ENCODE results near the gene SNED1. TPM values are rescaled to one million over a fixed set of nuclear protein-coding genes. Genes with fewer than 3 reads are reported as not detected.

Gene SNED1
- total RNA-seq, 1 experiment from 2014 or later: 3.2 TPM

DNA sequence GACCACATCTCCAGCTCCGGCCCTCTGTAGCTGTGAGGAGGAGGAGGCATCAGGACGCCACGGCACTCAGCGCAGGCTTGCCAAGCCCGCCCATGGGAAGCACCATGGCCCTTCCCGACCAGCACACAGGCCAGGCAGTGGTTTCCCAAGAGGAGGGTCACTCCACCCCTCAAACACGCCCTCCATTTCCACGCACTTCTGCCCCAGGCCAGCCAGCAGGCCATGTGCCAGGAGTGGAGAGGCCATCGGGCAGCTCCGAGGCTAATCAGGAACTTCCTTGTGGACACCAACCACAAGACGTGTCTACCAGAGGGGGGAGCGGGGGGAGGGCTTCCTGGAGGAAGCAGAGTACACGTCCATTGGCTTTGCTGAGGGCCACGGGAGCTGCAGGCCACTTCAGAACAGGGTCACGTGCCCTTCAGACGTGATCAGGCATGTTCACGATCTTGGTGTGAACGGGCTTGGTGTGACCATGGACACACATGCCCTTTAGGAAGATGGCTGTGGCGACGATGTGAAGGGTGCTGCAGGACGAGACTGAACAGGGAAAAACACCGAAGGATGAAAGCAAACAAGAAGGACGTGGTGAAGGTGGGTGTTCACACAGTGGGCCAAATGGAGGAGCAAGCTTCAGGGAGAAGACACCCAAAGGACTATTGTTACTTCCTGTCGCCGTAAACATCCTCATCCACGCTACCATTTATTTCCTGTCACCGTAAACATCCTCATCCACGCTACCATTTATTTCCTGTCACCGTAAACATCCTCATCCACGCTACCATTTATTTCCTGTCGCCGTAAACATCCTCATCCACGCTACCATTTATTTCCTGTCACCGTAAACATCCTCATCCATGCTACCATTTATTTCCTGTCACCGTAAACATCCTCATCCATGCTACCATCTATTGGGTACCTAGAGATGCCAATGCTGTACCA lies 110.1 kb downstream of the SNED1 start:
- ChIA-PET CTCF (no interaction called here), POLR2A (no interaction called here)
- DNase-seq (ENCODE audit: low spot score) (no peak), ATAC-seq (no peak)
- TF ChIP-seq FOXP1 (CRISPR knock-in tag; IDR thresholded peaks at IDR 0.05; ENCODE audit: borderline replicate concordance) (0 out of 2 replicates have a peak, but pooled peaks have one; percentile 20), ZNF317 (CRISPR knock-in tag; IDR thresholded peaks at IDR 0.05; ENCODE audit: borderline replicate concordance, low read depth) (no peak)
- Mint-ChIP-seq H3K4me1 (no peaks in the 10 kb centered on the region), H3K27ac (peak overlapping the region; percentile 32; the same call in 1 of the 2 replicates), H3K4me3 (no peak overlapping the region), H3K36me3 (peaks cover 9% of the 10 kb centered on the region; the same call in 1 of the 2 replicates), H3K27me3 (ENCODE audit: low read depth) (no peaks in the 10 kb centered on the region), H3K9me3 (no peaks in the 10 kb centered on the region)

DNA sequence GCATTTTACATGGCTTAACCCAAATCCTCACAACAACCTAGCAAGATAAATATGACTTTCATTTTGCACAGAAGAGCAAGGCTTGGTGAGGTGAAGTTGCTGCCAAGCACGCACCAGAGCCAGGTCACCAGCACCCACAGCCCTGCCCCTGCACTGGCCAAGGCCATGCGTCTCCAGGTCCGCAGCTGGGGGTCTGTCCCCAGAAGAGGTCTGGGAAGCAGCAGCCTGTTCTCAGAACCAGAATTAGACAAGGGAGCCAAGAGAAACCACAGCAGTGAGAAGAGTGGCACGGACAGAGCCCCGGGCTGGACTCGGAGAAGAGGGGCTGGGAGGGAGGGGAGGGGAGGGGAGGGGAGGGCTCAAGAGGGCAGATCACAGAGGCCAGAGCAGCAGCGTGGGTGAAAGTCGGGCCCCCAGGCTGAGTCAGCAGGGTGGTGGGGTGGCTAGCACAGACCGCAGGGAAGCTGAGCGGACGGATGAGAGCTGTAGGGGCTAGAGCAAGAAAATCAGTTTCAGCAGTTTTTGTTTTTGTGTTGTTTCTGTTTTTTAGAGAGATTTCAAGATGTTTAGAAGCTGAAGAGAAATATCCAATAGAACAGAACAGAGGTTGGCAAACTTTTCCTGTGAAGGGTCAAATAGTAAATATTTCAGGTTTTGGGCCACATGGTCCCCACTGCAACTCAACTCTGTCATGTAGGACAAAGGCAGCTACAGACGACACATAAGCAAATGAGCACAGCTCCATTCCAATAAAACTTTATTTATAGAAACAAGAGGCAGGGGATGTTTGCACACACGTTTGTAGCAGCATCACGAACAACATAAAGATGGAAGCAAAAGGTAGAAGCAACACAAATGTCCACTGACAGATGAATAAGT lies 111.0 kb downstream of the SNED1 start:
- H3K36me3 Mint-ChIP-seq: peaks cover 10% of the 10 kb centered on the region; the same call in 1 of the 2 replicates
- H3K27ac Mint-ChIP-seq: no peak overlapping the region
- ATAC-seq (no peak), DNase-seq (ENCODE audit: low spot score) (no peak)
- H3K9me3 Mint-ChIP-seq: no peaks in the 10 kb centered on the region
- ChIA-PET POLR2A (no interaction called here), CTCF (no interaction called here)
- H3K27me3 Mint-ChIP-seq (ENCODE audit: low read depth): no peaks in the 10 kb centered on the region
- no peak overlapping the region for H3K4me3 Mint-ChIP-seq
- no peak for TF ChIP-seq SMAD4 (CRISPR knock-in tag; IDR thresholded peaks at IDR 0.05)
- no peak for TF ChIP-seq TEAD4 (CRISPR knock-in tag; IDR thresholded peaks at IDR 0.05)
- TF ChIP-seq, protein P1, sequence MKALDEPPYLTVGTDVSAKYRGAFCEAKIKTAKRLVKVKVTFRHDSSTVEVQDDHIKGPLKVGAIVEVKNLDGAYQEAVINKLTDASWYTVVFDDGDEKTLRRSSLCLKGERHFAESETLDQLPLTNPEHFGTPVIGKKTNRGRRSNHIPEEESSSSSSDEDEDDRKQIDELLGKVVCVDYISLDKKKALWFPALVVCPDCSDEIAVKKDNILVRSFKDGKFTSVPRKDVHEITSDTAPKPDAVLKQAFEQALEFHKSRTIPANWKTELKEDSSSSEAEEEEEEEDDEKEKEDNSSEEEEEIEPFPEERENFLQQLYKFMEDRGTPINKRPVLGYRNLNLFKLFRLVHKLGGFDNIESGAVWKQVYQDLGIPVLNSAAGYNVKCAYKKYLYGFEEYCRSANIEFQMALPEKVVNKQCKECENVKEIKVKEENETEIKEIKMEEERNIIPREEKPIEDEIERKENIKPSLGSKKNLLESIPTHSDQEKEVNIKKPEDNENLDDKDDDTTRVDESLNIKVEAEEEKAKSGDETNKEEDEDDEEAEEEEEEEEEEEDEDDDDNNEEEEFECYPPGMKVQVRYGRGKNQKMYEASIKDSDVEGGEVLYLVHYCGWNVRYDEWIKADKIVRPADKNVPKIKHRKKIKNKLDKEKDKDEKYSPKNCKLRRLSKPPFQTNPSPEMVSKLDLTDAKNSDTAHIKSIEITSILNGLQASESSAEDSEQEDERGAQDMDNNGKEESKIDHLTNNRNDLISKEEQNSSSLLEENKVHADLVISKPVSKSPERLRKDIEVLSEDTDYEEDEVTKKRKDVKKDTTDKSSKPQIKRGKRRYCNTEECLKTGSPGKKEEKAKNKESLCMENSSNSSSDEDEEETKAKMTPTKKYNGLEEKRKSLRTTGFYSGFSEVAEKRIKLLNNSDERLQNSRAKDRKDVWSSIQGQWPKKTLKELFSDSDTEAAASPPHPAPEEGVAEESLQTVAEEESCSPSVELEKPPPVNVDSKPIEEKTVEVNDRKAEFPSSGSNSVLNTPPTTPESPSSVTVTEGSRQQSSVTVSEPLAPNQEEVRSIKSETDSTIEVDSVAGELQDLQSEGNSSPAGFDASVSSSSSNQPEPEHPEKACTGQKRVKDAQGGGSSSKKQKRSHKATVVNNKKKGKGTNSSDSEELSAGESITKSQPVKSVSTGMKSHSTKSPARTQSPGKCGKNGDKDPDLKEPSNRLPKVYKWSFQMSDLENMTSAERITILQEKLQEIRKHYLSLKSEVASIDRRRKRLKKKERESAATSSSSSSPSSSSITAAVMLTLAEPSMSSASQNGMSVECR (CRISPR knock-in tag; IDR thresholded peaks at IDR 0.05; ENCODE audit: borderline replicate concordance): no peak
- TF ChIP-seq, protein P2, sequence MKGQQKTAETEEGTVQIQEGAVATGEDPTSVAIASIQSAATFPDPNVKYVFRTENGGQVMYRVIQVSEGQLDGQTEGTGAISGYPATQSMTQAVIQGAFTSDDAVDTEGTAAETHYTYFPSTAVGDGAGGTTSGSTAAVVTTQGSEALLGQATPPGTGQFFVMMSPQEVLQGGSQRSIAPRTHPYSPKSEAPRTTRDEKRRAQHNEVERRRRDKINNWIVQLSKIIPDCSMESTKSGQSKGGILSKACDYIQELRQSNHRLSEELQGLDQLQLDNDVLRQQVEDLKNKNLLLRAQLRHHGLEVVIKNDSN (CRISPR knock-in tag; IDR thresholded peaks at IDR 0.05): no peak
- TF ChIP-seq ZNF263 (CRISPR knock-in tag; IDR thresholded peaks at IDR 0.05; ENCODE audit: low read depth): no peak
- TF ChIP-seq SP1 (CRISPR knock-in tag; conservative IDR thresholded peaks at IDR 0.05): no peak
- TF ChIP-seq, protein P3, sequence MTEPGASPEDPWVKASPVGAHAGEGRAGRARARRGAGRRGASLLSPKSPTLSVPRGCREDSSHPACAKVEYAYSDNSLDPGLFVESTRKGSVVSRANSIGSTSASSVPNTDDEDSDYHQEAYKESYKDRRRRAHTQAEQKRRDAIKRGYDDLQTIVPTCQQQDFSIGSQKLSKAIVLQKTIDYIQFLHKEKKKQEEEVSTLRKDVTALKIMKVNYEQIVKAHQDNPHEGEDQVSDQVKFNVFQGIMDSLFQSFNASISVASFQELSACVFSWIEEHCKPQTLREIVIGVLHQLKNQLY (CRISPR knock-in tag; IDR thresholded peaks at IDR 0.05): no peak
- no peaks in the 10 kb centered on the region for H3K4me1 Mint-ChIP-seq

DNA sequence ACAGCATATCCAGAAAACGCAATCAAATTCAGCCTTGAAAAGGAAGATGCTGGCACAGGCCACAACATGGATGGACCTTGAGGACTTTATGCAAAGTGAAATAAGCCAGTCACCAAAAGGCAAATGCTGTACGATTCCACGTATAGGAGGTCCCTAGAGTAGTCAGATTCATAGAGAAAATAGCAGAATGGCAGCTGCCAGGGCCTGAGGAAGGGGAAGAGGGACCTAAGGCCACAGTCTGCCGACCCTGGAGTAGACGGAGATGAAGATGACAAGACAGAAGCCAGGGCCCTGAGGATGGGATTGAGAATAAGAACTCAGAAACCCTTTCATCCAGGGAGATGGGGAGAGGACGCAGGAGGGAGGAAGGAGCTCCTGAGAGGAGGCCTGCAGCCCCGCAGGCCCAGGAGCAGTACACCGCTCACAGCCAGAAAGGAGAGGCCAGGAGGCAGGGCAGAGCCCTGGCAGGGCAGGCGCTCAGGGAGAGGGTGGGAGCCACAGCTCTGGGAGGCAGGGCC lies 111.7 kb downstream of the SNED1 start:
- H3K36me3 Mint-ChIP-seq: peaks cover 17% of the 10 kb centered on the region; the same call in 1 of the 2 replicates
- DNase-seq (ENCODE audit: low spot score): no peak
- TF ChIP-seq NFATC4 (CRISPR knock-in tag; IDR thresholded peaks at IDR 0.05) (no peak), SMAD4 (CRISPR knock-in tag; IDR thresholded peaks at IDR 0.05) (no peak), TCF7 (CRISPR knock-in tag; IDR thresholded peaks at IDR 0.05; ENCODE audit: low read depth) (no peak), ZNF671 (CRISPR knock-in tag; IDR thresholded peaks at IDR 0.05) (no peak), TP53 (CRISPR knock-in tag; IDR thresholded peaks at IDR 0.05) (no peak), RORB (CRISPR knock-in tag; IDR thresholded peaks at IDR 0.05) (no peak)
- TF ChIP-seq, protein P1 (CRISPR knock-in tag; IDR thresholded peaks at IDR 0.05; ENCODE audit: borderline replicate concordance): no peak
- TF ChIP-seq, protein P4, sequence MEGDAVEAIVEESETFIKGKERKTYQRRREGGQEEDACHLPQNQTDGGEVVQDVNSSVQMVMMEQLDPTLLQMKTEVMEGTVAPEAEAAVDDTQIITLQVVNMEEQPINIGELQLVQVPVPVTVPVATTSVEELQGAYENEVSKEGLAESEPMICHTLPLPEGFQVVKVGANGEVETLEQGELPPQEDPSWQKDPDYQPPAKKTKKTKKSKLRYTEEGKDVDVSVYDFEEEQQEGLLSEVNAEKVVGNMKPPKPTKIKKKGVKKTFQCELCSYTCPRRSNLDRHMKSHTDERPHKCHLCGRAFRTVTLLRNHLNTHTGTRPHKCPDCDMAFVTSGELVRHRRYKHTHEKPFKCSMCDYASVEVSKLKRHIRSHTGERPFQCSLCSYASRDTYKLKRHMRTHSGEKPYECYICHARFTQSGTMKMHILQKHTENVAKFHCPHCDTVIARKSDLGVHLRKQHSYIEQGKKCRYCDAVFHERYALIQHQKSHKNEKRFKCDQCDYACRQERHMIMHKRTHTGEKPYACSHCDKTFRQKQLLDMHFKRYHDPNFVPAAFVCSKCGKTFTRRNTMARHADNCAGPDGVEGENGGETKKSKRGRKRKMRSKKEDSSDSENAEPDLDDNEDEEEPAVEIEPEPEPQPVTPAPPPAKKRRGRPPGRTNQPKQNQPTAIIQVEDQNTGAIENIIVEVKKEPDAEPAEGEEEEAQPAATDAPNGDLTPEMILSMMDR (IDR thresholded peaks at IDR 0.05): no peak
- TF ChIP-seq, protein P3 (CRISPR knock-in tag; IDR thresholded peaks at IDR 0.05): no peak

More for the DNA sequence above, 111.7 kb downstream of the SNED1 start:
- Mint-ChIP-seq H3K9me3 (no peaks in the 10 kb centered on the region), H3K4me3 (no peak overlapping the region), H3K4me1 (no peaks in the 10 kb centered on the region), H3K27me3 (ENCODE audit: low read depth) (no peaks in the 10 kb centered on the region), H3K27ac (no peak overlapping the region)
- ChIA-PET CTCF (no interaction called here), POLR2A (no interaction called here)
- ATAC-seq: no peak
